Stimulated activated CD4-positive, alpha-beta T cell treated with anti-CD3 and anti-CD28 coated beads, TNF-alpha, amount 100 ng/mL, for 4 hours (primary cell): ENCODE data around the gene MAN2A1.

ENCODE experiments used
- DNase-seq, 3 experiments: peaks; one replicate each; pipeline ENCODE4 v3.0.0-alpha.2; 2020; ENCODE audit warnings: low read depth in 3 of 3

Gene MAN2A1

DNA sequence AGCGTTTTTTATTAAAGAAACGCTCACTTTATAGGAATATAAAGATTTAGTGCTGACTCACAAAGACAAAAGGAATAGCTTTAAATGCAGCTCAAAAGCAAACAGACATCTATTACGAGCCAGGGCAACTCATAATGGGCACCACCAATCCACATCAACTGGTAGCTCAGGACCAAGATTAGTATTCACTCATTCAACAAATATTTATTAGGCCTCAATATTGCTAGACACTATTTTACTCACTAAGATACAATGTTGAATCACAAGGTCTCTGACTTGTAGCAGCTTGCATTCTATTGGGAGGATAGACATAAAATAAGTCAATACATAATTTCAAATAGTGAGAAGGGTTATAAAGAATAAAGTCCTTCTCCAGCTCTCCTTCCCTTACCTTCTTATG, 8.0 kb upstream of the MAN2A1 start:
- DNase-seq: no peak

DNA sequence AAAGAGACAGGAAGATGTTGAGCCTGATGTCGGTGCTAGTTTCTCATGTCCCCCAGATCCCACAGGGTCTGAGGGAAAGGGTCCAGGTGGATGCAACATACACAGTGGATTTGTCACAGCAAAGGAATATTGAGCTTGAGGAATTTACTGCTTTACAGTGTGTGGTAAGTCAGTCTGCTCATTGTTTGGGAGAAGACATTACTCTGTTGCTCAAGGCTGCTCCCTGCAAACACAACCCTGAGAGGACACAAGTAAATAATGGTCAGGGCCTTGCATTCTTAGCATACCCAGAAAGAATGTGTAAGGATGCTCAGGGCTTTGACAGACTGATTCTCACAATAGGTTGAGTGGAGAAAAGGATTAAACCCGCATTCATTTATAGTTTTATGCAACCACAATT, 7.3 kb upstream of the MAN2A1 start:
- no peak for DNase-seq

DNA sequence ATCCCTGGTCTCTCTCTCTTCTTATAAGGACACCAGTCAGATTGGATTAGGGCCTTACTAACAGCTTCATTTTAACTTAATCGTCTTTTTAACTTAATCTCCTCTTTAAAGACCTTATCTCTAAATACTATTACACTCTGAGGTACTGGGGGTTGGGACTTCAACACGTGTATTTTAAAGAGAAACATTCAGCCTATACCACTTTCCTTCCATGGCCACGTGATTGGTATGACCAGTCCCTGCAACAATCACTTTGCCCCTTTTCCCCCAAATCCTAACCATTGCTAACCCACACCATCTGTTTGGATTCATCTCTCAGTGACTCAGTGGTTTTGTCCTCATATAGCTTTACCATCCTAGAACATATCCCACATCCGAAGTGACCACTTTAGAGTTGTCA, 3.8 kb upstream of the MAN2A1 start:
- DNase-seq: no peak

DNA sequence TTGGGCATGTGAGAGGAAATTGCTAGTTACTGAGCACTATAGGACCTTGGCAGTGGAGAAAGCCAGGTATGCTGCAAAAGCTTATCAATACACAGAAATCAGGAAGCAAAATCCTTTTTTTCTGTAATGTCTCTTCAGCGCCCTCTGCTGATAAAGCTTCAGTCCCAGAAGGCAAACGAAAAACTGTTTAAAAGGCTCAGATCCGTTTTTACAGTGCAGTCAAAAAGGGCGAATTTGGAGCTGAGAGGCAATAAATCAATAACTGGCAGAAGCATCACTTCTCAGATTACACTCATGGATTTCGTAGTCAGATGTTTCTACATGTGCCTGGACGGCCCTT, 1.1 kb upstream of the MAN2A1 start:
- DNase-seq: no peak

DNA sequence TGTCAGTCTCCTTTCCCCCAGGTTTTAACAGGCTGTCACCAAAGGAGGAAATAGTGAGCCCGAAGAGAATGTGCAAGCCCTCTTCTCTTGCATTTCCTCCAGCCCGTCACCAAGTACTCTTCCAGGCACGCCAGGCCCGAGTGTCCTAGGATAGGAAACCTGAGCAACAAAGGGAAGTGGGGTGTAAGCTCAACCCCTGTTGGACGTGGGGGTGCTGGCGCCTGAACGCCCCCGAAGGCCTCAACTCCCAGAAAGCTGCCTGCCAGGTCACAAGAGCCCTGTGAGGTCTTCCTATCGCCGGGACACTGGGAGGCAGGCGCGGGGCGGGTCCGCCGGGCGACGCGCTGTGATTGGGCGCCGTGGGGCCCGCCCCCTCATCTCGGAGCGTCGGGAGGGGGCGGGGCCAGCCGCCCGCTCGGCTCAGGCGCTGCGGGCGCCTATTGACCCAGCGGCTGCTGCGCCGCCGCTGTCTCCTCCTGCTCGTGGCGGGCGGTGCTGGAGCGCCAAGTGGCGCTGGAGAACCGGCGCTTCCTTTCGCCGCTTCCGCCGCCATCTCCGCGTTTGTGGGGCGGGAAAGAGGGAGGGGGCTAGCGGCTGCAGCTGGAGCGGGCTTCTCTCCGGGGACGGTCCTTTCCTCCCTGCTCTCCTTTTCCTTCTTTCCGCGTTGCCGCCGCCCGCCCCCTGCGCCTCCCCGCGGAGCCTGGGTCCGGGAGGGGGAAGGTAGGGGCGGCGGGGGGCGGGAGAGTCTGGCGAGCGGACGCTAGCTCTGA, 572 bp upstream of the MAN2A1 start:
- peak; percentile 53 to 67 (median 63) for DNase-seq

DNA sequence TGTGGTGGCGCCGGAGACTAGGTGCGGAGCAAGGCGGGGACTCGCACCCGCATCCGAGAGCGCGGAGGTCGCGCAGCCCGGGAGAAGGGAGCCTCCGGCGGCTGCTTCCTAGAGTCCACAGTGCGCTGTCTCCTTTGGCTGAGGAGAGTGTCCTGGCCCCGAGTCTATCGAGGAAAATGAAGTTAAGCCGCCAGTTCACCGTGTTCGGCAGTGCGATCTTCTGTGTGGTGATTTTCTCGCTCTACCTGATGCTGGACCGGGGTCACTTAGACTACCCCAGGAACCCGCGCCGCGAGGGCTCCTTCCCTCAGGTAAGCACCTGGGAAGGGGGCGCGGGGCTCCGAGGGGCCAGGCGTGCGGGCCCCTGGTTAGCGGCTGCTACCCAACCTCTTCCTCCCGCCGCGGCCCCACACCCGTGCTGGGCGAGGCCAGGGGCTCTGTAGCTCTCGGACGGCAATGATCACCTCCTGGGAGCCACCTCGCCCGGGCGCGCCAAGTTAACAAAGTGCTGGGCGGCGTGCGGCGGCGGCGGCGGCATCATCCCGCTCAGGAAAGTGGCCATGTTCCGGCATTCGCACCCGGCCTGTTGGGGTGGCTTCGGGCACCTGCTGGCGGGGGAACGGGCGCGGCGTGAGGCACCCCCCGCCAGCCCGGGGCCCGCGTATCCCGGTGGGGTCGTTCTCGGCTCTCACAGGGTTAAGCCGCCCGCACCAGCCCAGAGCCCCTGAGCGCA, 681 bp downstream of the MAN2A1 start:
- DNase-seq: peak; percentile 2 to 26 (median 9)

DNA sequence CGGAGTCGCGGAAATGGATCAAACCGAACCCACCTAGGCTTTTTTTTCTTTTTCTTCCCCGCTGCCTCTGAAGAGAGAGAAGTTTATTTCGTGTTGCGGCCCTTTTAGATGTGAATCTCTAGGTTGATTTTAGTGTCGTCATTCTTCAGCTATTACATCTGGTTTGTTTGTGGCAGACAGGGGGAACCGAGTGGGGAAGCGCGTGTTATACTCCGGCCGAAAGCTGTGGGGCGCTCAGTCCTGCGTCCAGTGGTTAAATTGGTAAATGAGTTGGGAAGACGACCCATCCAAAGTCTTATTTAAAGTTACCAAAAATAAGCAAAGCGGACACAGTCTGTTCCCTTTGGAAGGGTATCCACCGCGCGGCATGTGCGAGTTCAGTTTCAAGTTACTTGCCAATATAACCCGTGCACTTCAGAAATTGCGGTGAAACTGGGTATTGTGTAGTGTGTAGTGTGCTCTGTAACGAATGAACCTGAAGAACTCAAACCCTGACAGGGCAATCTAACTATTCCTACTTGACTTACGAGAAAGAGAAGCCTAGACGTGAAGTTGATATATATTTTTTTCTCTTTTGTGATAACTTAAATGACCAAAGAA, 1.3 kb downstream of the MAN2A1 start:
- DNase-seq: peak; percentile 8 to 20 (median 12)

DNA sequence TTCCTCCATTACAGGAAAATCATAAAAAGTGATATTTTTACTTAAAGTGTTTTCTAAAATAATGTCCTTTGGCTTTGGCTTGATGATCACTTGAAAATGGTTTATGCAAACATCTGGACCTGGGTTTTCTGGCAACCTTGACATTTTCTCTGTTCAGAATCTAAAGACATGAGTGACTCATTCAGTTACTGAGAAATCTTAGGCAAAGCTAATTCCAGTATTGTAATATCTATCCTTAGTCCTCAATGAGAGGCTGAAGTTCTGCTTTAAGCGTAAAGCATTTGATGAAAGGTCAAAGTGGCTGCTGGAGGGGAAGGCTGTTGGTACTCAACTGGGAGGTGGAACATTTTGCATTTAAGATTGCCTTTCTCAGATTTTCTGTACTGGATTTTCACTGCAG, 2.3 kb downstream of the MAN2A1 start:
- no peak for DNase-seq

DNA sequence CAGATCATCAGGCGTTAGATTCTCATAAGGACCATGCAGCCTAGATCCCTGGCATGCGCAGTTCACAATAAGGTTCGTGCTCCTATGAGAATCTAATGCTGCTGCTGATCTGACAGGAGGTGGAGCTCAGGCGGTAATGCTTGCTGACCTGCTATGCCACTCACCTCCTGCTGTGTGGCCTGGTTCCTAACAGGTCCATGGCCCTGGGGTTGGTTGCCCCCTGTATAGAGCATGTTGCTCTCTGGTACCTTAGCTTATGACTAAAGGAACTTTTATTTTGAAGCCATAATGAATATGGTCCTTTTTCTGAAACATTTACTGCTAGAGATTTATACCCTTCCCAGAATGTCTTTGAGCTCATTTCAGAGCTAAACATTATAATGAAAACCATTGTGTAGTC, 3.1 kb downstream of the MAN2A1 start:
- DNase-seq: no peak

DNA sequence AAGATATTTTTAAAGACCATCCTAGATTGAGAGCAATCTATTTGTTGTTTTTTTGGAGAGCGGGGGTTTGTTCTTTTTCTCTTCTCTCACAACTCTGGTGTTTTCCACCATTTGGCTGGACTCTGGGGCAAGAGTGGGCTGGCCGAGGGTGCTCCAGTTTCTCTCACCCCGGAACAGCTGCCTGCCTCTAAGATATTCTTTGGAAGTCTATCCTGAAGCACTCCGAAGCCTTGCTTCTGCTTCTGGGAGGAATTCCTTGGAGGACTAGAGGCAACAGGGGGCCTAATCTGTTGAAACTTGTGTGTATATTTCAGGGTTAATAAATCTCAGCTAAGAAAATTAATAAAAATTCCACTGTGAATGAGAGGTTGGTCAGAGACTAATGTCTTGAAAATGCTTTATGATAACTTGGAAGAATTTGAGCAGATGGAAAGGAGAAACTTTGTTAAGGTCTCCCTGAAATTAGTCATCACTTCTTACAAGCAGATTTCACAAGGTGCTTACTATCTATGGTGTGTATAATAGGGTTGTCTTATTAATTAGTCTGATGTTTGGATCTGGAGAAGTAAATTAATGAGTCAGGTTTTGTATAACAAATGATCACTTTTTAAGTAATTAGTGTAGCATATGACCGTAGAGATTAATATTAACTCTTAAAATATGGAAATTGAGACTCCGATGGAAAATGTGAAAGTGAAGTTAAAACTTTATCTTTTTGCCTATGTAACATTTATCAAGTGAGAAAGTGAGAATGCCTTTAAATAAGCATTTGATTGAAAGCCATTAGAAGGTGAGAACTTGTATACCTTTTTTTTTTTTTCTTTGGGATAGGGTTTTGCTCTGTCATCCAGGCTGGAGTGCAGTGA, 4.0 kb downstream of the MAN2A1 start:
- DNase-seq: no peak

DNA sequence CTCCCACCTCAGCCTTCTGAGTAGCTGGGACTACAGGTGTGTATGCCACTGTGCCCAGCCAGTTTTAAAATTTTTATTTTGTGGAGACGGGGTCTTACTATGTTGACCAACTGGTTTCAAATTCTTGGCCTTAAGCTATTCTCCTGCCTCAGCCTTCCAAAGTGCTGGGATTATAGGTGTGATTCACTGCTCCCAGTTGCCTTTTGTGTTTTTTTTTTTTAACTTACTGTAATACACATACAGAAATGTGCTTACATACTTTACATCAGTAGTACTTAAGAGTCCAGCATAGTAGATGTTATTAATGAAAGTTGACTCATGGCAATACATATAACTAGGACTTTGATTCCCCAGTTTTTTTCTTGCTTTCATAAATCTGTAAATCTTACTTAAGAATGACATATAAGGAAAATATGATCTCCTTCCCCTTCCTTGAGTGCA, 4.7 kb downstream of the MAN2A1 start:
- no peak for DNase-seq

DNA sequence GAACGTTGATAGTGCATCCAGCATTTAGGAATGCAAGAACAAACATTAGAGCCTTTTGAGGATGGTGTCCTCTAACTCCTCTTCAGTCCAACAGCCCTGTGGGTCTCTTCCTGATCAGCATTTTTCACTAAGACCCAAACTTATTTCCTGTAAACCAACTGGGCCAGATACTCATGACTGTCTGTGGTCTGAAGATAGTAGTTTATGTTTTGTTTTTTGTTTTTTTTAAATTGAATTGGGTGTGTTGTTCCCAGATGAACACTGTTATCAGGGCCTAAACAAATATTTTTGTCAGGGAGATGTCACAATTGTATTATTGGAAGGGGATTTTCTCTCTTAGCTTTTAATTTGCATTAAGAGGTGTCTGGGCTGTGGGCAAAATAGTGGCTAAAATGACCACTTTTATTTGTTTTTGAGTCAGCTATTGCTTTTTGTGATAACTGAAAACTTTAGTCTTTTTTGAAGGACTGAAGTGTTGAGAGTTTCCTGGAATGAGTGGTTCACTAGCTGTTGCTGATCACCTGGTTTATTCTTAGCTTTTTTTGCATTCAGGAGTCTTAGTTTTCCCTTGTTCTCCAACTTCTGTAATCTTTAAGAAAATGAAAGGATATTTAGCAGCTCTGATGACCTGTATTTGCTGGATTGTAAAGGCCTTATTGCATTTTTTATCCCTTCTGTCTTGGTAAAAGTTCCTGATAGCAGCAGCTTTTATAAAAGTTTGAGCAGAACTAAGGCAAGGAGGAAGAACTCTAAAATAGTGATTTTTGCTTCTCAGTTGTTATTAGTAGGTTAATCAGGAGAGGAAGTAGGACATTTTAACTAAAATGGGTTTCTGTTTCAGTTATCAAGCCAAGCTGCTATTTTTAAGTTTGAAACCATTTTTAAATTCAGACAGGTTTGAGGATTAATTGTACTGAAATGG, 5.5 kb downstream of the MAN2A1 start:
- DNase-seq: no peak

DNA sequence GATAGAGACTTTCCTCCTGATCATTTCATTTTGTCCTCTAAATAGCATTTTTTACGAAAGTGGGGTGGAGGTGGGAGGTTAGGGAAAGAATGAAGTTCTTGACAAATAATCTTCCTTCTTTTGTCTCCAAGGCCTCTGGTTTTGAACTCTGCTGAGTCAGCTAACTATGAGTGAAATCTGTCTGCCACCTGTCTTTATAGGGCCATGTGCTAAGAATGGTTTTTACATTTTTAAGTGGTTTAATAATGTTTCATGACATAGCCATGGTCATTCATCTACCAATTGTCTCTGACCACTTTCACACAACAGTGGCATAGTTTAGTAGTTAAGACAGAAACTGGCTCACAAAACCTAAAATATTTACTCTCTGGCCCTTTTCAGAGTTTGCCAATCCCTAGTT, 7.6 kb downstream of the MAN2A1 start:
- DNase-seq: no peak

DNA sequence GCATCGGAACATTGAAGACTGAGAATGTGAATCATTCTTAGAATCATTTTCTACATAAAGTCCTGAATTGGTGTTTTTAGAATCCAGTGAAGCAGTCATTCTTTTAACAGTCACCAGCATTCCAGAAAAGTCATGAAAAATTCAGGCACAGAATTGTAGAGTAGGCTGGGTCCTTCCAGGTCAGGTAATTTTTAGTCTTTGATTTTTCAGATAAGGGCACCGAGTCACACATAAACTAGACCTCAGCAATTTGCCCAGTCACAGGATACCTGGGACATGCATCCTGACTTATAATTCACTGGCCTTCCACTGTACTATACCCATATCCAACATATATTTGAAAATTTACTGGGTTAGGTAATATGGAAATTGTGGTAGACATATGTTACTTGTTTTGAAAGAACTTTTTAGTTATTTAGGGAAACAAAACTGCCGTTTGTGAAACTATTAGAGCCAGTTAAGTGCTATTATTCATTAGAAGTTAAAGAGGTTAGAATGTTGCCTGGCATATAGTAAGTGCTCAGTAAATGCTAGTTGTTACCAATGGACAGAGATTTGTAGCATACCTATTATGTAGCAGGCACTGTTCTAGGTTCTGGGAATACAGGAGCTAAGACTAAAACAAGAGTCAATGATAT, 10.9 kb downstream of the MAN2A1 start:
- no peak for DNase-seq

DNA sequence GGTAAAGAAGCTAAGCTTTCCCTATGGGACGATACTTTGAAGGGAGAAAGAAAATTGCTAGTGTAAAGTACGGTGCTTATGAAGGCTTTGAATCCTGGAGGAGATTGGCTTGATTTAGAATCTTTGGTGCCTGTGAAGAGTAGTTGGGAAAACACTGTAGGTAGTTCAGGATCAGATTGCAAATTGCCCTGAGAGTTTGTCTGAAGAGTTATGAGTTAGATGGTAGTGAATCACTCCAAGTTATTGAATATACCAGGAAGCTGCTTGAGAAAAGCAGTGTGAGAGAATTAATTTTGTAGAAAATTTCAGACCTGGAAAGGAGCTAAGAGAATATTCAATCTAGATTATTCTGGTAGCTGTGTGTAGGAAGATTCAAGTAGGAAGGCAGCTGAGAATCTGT, 11.5 kb downstream of the MAN2A1 start:
- DNase-seq: no peak

DNA sequence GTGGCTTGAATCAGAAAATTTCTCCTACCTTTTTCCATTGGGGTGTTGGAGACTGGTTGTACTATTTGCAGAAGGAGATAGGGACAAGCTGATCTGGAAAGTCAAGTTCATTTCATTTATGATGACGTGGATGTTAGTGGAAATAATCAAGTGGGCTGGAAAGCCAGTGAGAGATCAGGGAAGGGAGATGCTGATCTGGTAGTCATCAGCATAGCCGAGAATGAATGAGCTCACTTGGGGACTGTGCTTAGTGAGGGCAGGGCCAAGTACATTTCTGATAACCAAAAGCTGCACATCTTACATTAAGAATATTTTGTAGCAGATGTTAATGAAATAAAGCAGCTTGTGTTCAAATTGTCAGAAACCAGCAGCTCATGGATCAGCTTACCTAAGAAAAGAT, 12.1 kb downstream of the MAN2A1 start:
- no peak for DNase-seq

DNA sequence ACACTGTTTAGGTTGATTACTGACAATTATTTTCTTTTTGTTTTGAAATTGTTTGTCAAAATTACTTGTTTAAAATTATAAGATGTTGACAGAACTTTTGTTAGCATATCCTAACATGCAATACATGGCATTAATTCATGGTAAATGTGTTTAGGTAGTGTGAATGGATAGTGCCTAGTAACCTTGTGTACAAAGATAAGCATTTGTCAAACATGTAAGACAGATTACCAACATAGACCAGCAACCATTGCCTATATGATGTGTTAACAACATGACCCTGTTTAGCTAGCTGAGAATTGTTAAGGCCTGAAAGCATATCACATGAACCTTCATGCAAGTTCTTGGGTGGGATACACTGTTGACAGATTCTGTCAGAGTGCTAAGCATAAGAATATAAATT, 13.4 kb downstream of the MAN2A1 start:
- DNase-seq: no peak

DNA sequence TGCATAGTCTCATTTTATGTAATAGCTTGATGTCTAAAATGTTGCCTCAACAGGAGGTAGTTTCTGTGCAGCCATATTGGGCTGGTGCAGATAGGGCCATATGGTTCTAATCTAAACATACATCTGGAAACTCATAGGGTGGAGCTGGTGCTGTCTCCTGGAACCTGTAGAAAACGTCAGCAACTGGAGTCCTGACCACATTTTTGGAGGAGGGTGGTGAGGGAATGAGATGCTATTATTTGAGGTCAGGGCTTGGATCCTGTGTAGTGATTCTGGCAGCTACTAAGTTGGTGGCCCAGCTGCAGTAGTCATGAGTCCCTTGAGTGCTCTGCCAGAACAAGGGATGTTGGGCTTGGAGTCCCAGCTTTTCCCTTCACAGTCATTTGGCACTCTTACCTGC, 14.1 kb downstream of the MAN2A1 start:
- no peak for DNase-seq

DNA sequence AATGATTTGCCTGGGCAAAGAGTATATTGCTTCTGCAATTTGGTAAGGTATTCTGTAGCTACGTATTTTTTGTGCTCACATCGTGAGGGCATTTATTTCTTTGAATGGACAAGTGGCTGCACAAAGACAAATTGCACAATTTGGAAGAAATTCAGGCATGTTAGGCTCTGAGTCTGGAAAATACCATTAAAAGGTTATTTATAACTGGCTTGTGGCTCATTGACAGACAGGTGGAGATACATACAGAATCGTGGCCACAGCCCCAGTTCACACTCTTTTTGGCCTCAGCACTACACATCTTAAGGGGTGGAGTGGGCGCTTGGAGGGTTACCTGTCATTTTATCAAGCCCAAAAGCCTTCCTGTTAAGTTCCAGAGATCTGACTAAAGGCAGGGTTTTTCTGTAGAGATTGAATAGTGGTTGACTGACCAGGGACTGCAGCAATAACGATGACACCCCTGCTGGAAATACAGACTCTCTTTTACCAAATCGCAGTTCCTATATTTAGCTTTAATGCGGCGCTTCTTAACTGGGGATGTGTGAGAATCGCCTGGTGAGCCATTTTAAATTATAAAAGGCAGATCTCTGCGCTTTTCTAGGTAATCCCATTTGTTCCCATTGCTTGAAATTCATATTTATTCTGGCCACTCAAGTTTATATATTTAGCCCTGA, 14.7 kb downstream of the MAN2A1 start:
- DNase-seq: no peak

DNA sequence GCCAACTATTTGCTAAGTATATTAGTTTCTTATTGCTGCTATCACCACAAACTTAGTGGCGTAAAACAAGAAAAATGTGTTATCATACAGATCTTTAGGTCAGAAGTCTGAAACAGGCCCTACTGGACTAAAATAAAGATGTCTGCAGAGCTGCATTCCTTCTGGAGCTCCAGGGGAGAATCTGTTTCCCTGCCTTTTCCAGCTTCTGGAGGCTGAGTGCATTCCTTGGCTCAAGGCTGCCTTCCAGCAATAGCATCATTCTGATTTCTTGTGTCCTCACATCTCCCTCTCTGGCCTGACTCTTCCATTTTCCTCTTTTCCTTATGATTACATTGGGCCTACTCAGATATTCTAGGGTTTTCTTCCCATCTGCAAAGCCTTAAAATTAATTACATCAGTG, 15.9 kb downstream of the MAN2A1 start:
- DNase-seq: no peak
